Measurements from ENCODE around the gene CSNK1E.

DNA sequence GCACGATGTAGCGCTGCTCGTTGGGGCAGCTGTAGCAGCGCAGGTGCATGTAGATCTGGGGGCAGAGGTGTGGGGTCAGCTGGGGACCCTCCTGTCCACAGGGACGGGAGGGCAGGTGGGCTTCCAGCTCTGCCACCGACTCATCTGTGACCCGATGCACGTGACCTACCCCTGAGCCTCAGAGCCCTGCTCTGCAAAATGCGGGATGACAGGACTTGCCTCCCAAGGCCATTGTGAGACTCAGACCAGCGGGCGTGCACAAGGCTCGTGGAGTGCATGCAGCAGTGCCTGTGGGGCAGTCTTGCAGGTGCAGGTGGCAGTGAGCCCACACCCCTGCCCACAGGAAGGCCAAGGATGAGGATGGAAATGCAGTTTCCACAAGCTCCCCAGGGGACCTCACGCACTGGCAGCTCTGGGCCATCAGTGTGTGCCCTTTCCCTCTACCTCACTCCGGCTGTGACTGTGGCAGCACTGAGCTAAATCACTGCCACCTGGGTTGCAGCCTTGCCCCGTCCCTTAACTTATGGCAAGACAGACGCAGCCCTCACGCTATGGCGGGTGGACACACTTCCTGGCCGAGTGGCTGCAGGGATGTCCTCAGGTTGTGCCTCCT lies 71.1 kb downstream of the CSNK1E start:
- TF ChIP-seq, protein P1, sequence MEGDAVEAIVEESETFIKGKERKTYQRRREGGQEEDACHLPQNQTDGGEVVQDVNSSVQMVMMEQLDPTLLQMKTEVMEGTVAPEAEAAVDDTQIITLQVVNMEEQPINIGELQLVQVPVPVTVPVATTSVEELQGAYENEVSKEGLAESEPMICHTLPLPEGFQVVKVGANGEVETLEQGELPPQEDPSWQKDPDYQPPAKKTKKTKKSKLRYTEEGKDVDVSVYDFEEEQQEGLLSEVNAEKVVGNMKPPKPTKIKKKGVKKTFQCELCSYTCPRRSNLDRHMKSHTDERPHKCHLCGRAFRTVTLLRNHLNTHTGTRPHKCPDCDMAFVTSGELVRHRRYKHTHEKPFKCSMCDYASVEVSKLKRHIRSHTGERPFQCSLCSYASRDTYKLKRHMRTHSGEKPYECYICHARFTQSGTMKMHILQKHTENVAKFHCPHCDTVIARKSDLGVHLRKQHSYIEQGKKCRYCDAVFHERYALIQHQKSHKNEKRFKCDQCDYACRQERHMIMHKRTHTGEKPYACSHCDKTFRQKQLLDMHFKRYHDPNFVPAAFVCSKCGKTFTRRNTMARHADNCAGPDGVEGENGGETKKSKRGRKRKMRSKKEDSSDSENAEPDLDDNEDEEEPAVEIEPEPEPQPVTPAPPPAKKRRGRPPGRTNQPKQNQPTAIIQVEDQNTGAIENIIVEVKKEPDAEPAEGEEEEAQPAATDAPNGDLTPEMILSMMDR (conservative IDR thresholded peaks at IDR 0.05; ENCODE audit: low read depth, low read length): no peak
- TF ChIP-seq SMC3 (IDR thresholded peaks at IDR 0.05; ENCODE audit: low read depth, low read length) (no peak), FOS (IDR thresholded peaks at IDR 0.05; ENCODE audit: low read depth, low read length) (no peak), POLR2A (IDR thresholded peaks at IDR 0.05; ENCODE audit: low read depth, low read length) (no peak), RFX5 (IDR thresholded peaks at IDR 0.05; ENCODE audit: low read depth, low read length) (no peak), CEBPB (IDR thresholded peaks at IDR 0.05; ENCODE audit: low read depth, low read length) (no peak), MAFK (IDR thresholded peaks at IDR 0.05; ENCODE audit: low read depth, low read length) (no peak), CHD1 (IDR thresholded peaks at IDR 0.05; ENCODE audit: low read depth, low read length) (no peak), RAD21 (IDR thresholded peaks at IDR 0.05; ENCODE audit: low read length) (no peak), BHLHE40 (IDR thresholded peaks at IDR 0.05; ENCODE audit: low read depth, low read length) (no peak)

Measured in IMR-90 (cell line).